ENCODE data around the gene ZNF385D. TPM values are rescaled to one million over a fixed set of nuclear protein-coding genes. Genes with fewer than 3 reads are reported as not detected.

The ZNF385D gene
- total RNA-seq, 1 experiment from 2014 or later, result 13.0 TPM

- no peak overlapping the region for H3K27ac ChIP-seq (ENCODE audit: low read length)
- ChIA-PET POLR2A (no interaction called here), CTCF (no interaction called here)
- H3K9me3 ChIP-seq (ENCODE audit: control insufficient read depth, insufficient read depth, low read depth, low read length), result no peaks in the 10 kb centered on the region
- intact Hi-C loops (cut with micrococcal nuclease; ENCODE audit: unreplicated experiment) (no loop called here), in situ Hi-C loops (cut with HindIII; ENCODE audit: low pct_unique_long_range_greater_than_20kb, low sequenced_read_pairs) (no loop called here)
- H3K4me1 ChIP-seq (ENCODE audit: control insufficient read depth, insufficient read depth, low read length), result no peaks in the 10 kb centered on the region
- H3K27me3 ChIP-seq (ENCODE audit: control insufficient read depth, insufficient read depth, low read length), result no peaks in the 10 kb centered on the region
- no TSS peak for BruUV-seq (replicated peaks)
- TF ChIP-seq SIN3A (IDR thresholded peaks at IDR 0.05; ENCODE audit: borderline replicate concordance, insufficient read depth, low read depth, low read length), result no peak
- TF ChIP-seq TCF7L2 (IDR thresholded peaks at IDR 0.05; ENCODE audit: low read depth, low read length), result no peak
- no peak for TF ChIP-seq REST (IDR thresholded peaks at IDR 0.05; ENCODE audit: insufficient read depth in 1 of 2, low read depth in 2 of 2, low read length in 1 of 2)
- no peak for TF ChIP-seq CTCF (IDR thresholded peaks at IDR 0.05)
- TF ChIP-seq POLR2AphosphoS5 (IDR thresholded peaks at IDR 0.05; ENCODE audit: low read depth, low read length), result no peak
- no peak overlapping the region for H3K4me3 ChIP-seq (ENCODE audit: low read depth in 2 of 2, low read length in 2 of 2)
- no peak for DNase-seq (ENCODE audit: low read depth, low spot score)
- ATAC-seq, result no peak
- H3K36me3 ChIP-seq (ENCODE audit: control insufficient read depth, insufficient read depth, low read length), result no peaks in the 10 kb centered on the region
Observed at GRCh38 chr3:21634112-21634511, 116.9 kb downstream of the ZNF385D start.

- no peaks in the 10 kb centered on the region for H3K9me3 ChIP-seq (ENCODE audit: control insufficient read depth, insufficient read depth, low read depth, low read length)
- ChIA-PET POLR2A (no interaction called here), CTCF (no interaction called here)
- DNase-seq (ENCODE audit: low read depth, low spot score), result no peak
- no peak for ATAC-seq
- TF ChIP-seq POLR2AphosphoS5 (IDR thresholded peaks at IDR 0.05; ENCODE audit: low read depth, low read length) (no peak), CTCF (IDR thresholded peaks at IDR 0.05) (no peak), SIN3A (IDR thresholded peaks at IDR 0.05; ENCODE audit: borderline replicate concordance, insufficient read depth, low read depth, low read length) (no peak), REST (IDR thresholded peaks at IDR 0.05; ENCODE audit: insufficient read depth in 1 of 2, low read depth in 2 of 2, low read length in 1 of 2) (no peak), TCF7L2 (IDR thresholded peaks at IDR 0.05; ENCODE audit: low read depth, low read length) (no peak)
- no peak overlapping the region for H3K27ac ChIP-seq (ENCODE audit: low read length)
- in situ Hi-C loops (cut with HindIII; ENCODE audit: low pct_unique_long_range_greater_than_20kb, low sequenced_read_pairs) (no loop called here), intact Hi-C loops (cut with micrococcal nuclease; ENCODE audit: unreplicated experiment) (no loop called here)
- H3K27me3 ChIP-seq (ENCODE audit: control insufficient read depth, insufficient read depth, low read length), result no peaks in the 10 kb centered on the region
- no peaks in the 10 kb centered on the region for H3K36me3 ChIP-seq (ENCODE audit: control insufficient read depth, insufficient read depth, low read length)
- no TSS peak for BruUV-seq (replicated peaks)
- no peak overlapping the region for H3K4me3 ChIP-seq (ENCODE audit: low read depth in 2 of 2, low read length in 2 of 2)
- H3K4me1 ChIP-seq (ENCODE audit: control insufficient read depth, insufficient read depth, low read length), result no peaks in the 10 kb centered on the region
Observed at GRCh38 chr3:21624524-21624923, 126.5 kb downstream of the ZNF385D start.
